Daoy (cell line): ENCODE measurements around the gene PIEZO2. TPM values are rescaled to one million over a fixed set of nuclear protein-coding genes. Genes with fewer than 3 reads are reported as not detected.

Source experiments
- DNase-seq: peaks from one replicate; pipeline ENCODE4 v3.0.0-alpha.2; 2015; ENCODE audit warnings: low read depth
- total RNA-seq: library from RNA; depleted of rRNA; stranded (reverse); fragments of >200 nt; shearing (Covaris generic); gene quantifications from 2 replicates; pipeline ENCODE4 v1.2.3, GENCODE V29; 2014

The PIEZO2 gene
- total RNA-seq, 1 experiment from 2014 or later: 2.2 TPM

- no peak for DNase-seq
Observed at GRCh38 chr18:11064727-11065460, 84.5 kb downstream of the PIEZO2 start.

- no peak for DNase-seq
Observed at GRCh38 chr18:11064106-11064505, 85.3 kb downstream of the PIEZO2 start.

- no peak for DNase-seq
Observed at GRCh38 chr18:11055721-11056120, 93.6 kb downstream of the PIEZO2 start.

GRCh38 chr18:11054497-11054896, 94.9 kb downstream of the PIEZO2 start:
- no peak for DNase-seq

- no peak for DNase-seq
Observed at GRCh38 chr18:11053293-11053692, 96.1 kb downstream of the PIEZO2 start.

GRCh38 chr18:11052800-11053199, 96.6 kb downstream of the PIEZO2 start:
- DNase-seq: peak; percentile 35

GRCh38 chr18:11051462-11051861, 97.9 kb downstream of the PIEZO2 start:
- no peak for DNase-seq

- no peak for DNase-seq
Observed at GRCh38 chr18:11050966-11051365, 98.4 kb downstream of the PIEZO2 start.

- no peak for DNase-seq
Observed at GRCh38 chr18:11047817-11048216, 101.6 kb downstream of the PIEZO2 start.

- DNase-seq: peak; percentile 52
Observed at GRCh38 chr18:11047156-11047555, 102.2 kb downstream of the PIEZO2 start.

GRCh38 chr18:11046140-11046539, 103.2 kb downstream of the PIEZO2 start:
- DNase-seq: no peak

GRCh38 chr18:11043694-11044093, 105.7 kb downstream of the PIEZO2 start:
- no peak for DNase-seq

GRCh38 chr18:11042247-11042646, 107.1 kb downstream of the PIEZO2 start:
- no peak for DNase-seq

- DNase-seq: peak; percentile 50
Observed at GRCh38 chr18:11040823-11041656, 108.3 kb downstream of the PIEZO2 start.

GRCh38 chr18:11040359-11040758, 109.0 kb downstream of the PIEZO2 start:
- DNase-seq: no peak

GRCh38 chr18:11037533-11038240, 111.7 kb downstream of the PIEZO2 start:
- no peak for DNase-seq

GRCh38 chr18:11035814-11036495, 113.4 kb downstream of the PIEZO2 start:
- no peak for DNase-seq

- no peak for DNase-seq
Observed at GRCh38 chr18:11035376-11035775, 114.0 kb downstream of the PIEZO2 start.

GRCh38 chr18:11034884-11035283, 114.5 kb downstream of the PIEZO2 start:
- peak; percentile 21 for DNase-seq

GRCh38 chr18:11033503-11033902, 115.9 kb downstream of the PIEZO2 start:
- DNase-seq: no peak

GRCh38 chr18:11031966-11032365, 117.4 kb downstream of the PIEZO2 start:
- no peak for DNase-seq

- DNase-seq: no peak
Observed at GRCh38 chr18:11029021-11029420, 120.3 kb downstream of the PIEZO2 start.
